Caco-2 (cell line): ENCODE results near the gene PLXNA4. TPM values are rescaled to one million over a fixed set of nuclear protein-coding genes. Genes with fewer than 3 reads are reported as not detected.

Experiments used
- BruUV-seq: library from RNA; stranded (reverse); fragments of 400-500 nt; replicated peaks from 2 replicates; lab custom pipeline; 2021; lab: Mats Ljungman, UMichigan
- CTCF ChIA-PET: fragments of 300-600 bp; sonication (Branson Sonifier 250); formaldehyde crosslinking; loops from one replicate; lab custom pipeline; 2022; ENCODE audit warnings: antibody characterized with exemption; lab: Charles Lee
- POLR2A ChIA-PET: fragments of 300-600 bp; sonication (Branson Sonifier 250); formaldehyde crosslinking; loops from one replicate; lab custom pipeline; 2022; ENCODE audit warnings: antibody characterized with exemption; lab: Charles Lee
- DNase-seq, 2 experiments: peaks; one replicate each; pipeline versions ENCODE4 v3.0.0 to v3.0.0-alpha.2; 2020 to 2022
- H3K27me3 ChIP-seq: replicated peaks from 2 replicates; pipeline ENCODE4 v1.6.0; 2011; ENCODE audit warnings: low read length; ENCODE audit not compliant: control insufficient read depth, insufficient read depth
- H3K36me3 ChIP-seq: 2 replicates; pipeline ENCODE4 v1.5.1; 2011; ENCODE audit warnings: low read length; ENCODE audit not compliant: control insufficient read depth, insufficient read depth
- H3K4me1 ChIP-seq: fragments of 250-450 bp; sonication (Bioruptor Pico); 2 replicates; pipeline ENCODE4 v1.5.1; 2020; ENCODE audit warnings: mild to moderate bottlenecking
- H3K4me3 ChIP-seq: 2 replicates; pipeline ENCODE4 v1.5.1; 2011; ENCODE audit warnings: low read depth, mild to moderate bottlenecking, control low read depth, low read length
- H3K9me3 ChIP-seq: fragments of 250-450 bp; sonication (Bioruptor Pico); 2 replicates; pipeline ENCODE4 v1.5.1; 2020; ENCODE audit warnings: mild to moderate bottlenecking, moderate library complexity
- H3K27ac Mint-ChIP-seq: one replicate; pipeline ENCODE4 v1.8.0; 2022; ENCODE audit warnings: mixed read lengths; ENCODE audit not compliant: unreplicated experiment
- H3K27me3 Mint-ChIP-seq: one replicate; pipeline ENCODE4 v1.8.0; 2022; ENCODE audit warnings: mixed read lengths; ENCODE audit not compliant: insufficient read depth, unreplicated experiment
- H3K36me3 Mint-ChIP-seq: one replicate; pipeline ENCODE4 v1.8.0; 2022; ENCODE audit warnings: mild to moderate bottlenecking, mixed read lengths; ENCODE audit not compliant: insufficient read depth, unreplicated experiment
- H3K4me1 Mint-ChIP-seq: one replicate; pipeline ENCODE4 v1.8.0; 2022; ENCODE audit warnings: low read depth, mixed read lengths; ENCODE audit not compliant: unreplicated experiment
- H3K4me3 Mint-ChIP-seq: one replicate; pipeline ENCODE4 v1.8.0; 2022; ENCODE audit warnings: mild to moderate bottlenecking, moderate library complexity, mixed read lengths; ENCODE audit not compliant: unreplicated experiment
- H3K9me3 Mint-ChIP-seq: one replicate; pipeline ENCODE4 v1.8.0; 2022; ENCODE audit warnings: mixed read lengths; ENCODE audit not compliant: unreplicated experiment
- intact Hi-C: fragments of 100-400 bp; cut with micrococcal nuclease; formaldehyde crosslinking; loops from one replicate; pipeline ENCODE4 v1.10.0; 2022; ENCODE audit not compliant: unreplicated experiment
- total RNA-seq: library from RNA; stranded (reverse); gene quantifications from 2 replicates; pipeline ENCODE4 v1.2.3, GENCODE V29; 2022
- TF ChIP-seq, protein P1 (sequence below), 2 experiments: fragments of 200-600 bp in 1 of 2; IDR thresholded peaks; 1 replicate in 1 of 2; 2 replicates in 1 of 2; pipeline versions ENCODE4 v1.5.1 to v1.8.0; 2011 to 2022; ENCODE audit warnings: antibody characterized with exemption in 1 of 2, control low read depth in 1 of 2, inconsistent platforms in 1 of 2, low read depth in 1 of 2, low read length in 1 of 2, mild to moderate bottlenecking in 1 of 2, moderate library complexity in 1 of 2; ENCODE audit not compliant: insufficient read depth in 1 of 2, severe bottlenecking in 1 of 2, unreplicated experiment in 1 of 2

The PLXNA4 gene
- total RNA-seq, 1 experiment from 2014 or later, result 0.43 TPM

DNA sequence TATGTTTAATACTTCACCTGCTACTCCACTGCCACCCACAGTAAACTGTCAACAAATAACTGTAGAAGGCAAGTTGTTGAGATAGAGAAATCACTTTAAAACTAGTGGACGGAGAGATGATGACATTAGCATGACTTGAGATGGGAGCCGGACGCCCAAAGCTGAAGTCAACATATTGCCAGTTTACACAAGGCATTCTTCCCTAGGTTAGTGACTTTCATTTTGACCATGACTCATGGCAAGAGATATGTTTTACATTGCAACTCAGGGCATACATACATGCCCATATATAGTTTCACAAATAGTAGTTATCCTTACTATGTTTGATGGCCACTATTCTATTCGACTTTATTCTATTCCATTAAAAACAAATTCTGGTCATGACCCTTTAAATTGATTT, 296.6 kb downstream of the PLXNA4 start:
- BruUV-seq, result no TSS peak
- no peaks in the 10 kb centered on the region for H3K4me1 Mint-ChIP-seq
- ChIA-PET CTCF (no interaction called here), POLR2A (no interaction called here)
- TF ChIP-seq, protein P1, sequence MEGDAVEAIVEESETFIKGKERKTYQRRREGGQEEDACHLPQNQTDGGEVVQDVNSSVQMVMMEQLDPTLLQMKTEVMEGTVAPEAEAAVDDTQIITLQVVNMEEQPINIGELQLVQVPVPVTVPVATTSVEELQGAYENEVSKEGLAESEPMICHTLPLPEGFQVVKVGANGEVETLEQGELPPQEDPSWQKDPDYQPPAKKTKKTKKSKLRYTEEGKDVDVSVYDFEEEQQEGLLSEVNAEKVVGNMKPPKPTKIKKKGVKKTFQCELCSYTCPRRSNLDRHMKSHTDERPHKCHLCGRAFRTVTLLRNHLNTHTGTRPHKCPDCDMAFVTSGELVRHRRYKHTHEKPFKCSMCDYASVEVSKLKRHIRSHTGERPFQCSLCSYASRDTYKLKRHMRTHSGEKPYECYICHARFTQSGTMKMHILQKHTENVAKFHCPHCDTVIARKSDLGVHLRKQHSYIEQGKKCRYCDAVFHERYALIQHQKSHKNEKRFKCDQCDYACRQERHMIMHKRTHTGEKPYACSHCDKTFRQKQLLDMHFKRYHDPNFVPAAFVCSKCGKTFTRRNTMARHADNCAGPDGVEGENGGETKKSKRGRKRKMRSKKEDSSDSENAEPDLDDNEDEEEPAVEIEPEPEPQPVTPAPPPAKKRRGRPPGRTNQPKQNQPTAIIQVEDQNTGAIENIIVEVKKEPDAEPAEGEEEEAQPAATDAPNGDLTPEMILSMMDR (IDR thresholded peaks at IDR 0.05; ENCODE audit: insufficient read depth in 1 of 2, low read depth in 1 of 2, low read length in 1 of 2, severe bottlenecking in 1 of 2, unreplicated experiment in 1 of 2), result no peak
- H3K27ac Mint-ChIP-seq, result no peak overlapping the region
- no peaks in the 10 kb centered on the region for H3K36me3 Mint-ChIP-seq
- H3K4me1 ChIP-seq, result no peaks in the 10 kb centered on the region
- intact Hi-C loops, result no loop called here
- H3K36me3 ChIP-seq, result no peaks in the 10 kb centered on the region
- H3K9me3 ChIP-seq, result no peaks in the 10 kb centered on the region
- DNase-seq, result no peak
- peaks cover 16% of the 10 kb centered on the region for H3K27me3 Mint-ChIP-seq
- no peak overlapping the region for H3K4me3 Mint-ChIP-seq
- H3K4me3 ChIP-seq, result no peak overlapping the region
- H3K27me3 ChIP-seq, result peaks cover 2% of the 10 kb centered on the region; the same call in 1 of the 2 replicates
- no peaks in the 10 kb centered on the region for H3K9me3 Mint-ChIP-seq

DNA sequence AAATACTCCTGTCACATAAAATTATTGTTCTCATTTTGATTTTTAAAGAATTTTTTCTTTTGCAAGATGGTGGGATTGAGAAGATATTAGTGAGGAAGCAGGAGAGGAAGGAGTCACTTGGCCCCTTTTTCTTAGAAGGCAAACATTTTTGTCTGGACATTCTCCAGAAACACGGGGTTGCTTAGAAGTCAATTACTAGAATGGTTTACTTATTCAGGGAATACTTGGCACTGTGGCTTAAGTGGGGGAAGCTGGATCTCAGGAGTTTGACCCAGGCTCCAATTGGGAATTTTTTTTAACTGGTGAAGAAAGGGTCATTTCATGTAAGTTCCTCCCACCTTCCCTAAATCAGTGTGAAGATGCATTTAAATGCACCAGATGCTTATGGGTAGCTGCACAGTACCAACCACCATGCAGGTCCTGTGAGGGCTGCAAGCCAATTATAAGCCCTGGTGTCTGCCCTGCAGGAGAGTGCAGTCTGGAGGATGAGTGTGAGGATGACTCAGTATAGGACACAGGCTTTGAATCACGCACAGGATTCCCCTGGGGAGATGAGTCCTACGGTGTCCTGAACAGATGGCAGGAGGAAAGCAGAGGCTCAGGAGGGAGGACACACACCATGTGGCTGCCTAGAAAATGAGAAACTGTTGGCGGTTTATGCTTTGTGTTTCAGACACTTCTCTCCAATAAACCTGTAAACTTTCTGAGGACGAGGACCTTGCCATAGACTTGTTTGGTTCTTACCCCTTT, 299.1 kb downstream of the PLXNA4 start:
- no peak overlapping the region for H3K4me3 ChIP-seq
- ChIA-PET POLR2A (no interaction called here), CTCF (no interaction called here)
- H3K36me3 ChIP-seq, result no peaks in the 10 kb centered on the region
- no peak for DNase-seq
- peaks cover 19% of the 10 kb centered on the region for H3K27me3 Mint-ChIP-seq
- H3K9me3 ChIP-seq, result no peaks in the 10 kb centered on the region
- H3K4me3 Mint-ChIP-seq, result no peak overlapping the region
- TF ChIP-seq, protein P1 (IDR thresholded peaks at IDR 0.05; ENCODE audit: insufficient read depth in 1 of 2, low read depth in 1 of 2, low read length in 1 of 2, severe bottlenecking in 1 of 2, unreplicated experiment in 1 of 2), result no peak
- no peak overlapping the region for H3K27ac Mint-ChIP-seq
- H3K36me3 Mint-ChIP-seq, result no peaks in the 10 kb centered on the region
- no peaks in the 10 kb centered on the region for H3K4me1 ChIP-seq
- intact Hi-C loops, result no loop called here
- H3K27me3 ChIP-seq, result peaks cover 2% of the 10 kb centered on the region; the same call in 1 of the 2 replicates
- no peaks in the 10 kb centered on the region for H3K9me3 Mint-ChIP-seq
- H3K4me1 Mint-ChIP-seq, result no peaks in the 10 kb centered on the region
- BruUV-seq, result no TSS peak

GRCh38 chr7:132276234-132276630, 300.0 kb downstream of the PLXNA4 start:
- no peaks in the 10 kb centered on the region for H3K9me3 Mint-ChIP-seq
- CTCF ChIA-PET, result no interaction called here

More at GRCh38 chr7:132276234-132276630, 300.0 kb downstream of the PLXNA4 start:
- Mint-ChIP-seq H3K36me3 (no peaks in the 10 kb centered on the region), H3K27me3 (peaks cover 19% of the 10 kb centered on the region), H3K27ac (no peak overlapping the region), H3K4me1 (no peaks in the 10 kb centered on the region), H3K4me3 (no peak overlapping the region)
- no peak for DNase-seq
- Histone ChIP-seq H3K4me1 (no peaks in the 10 kb centered on the region), H3K27me3 (peaks cover 2% of the 10 kb centered on the region; the same call in 1 of the 2 replicates), H3K9me3 (no peaks in the 10 kb centered on the region), H3K36me3 (no peaks in the 10 kb centered on the region), H3K4me3 (no peak overlapping the region)
- no TSS peak for BruUV-seq
- intact Hi-C loops, result no loop called here
- POLR2A ChIA-PET, result no interaction called here
- TF ChIP-seq, protein P1 (IDR thresholded peaks at IDR 0.05; ENCODE audit: insufficient read depth in 1 of 2, low read depth in 1 of 2, low read length in 1 of 2, severe bottlenecking in 1 of 2, unreplicated experiment in 1 of 2), result no peak
